ENCODE measurements around the gene IL31.

Gene IL31

DNA sequence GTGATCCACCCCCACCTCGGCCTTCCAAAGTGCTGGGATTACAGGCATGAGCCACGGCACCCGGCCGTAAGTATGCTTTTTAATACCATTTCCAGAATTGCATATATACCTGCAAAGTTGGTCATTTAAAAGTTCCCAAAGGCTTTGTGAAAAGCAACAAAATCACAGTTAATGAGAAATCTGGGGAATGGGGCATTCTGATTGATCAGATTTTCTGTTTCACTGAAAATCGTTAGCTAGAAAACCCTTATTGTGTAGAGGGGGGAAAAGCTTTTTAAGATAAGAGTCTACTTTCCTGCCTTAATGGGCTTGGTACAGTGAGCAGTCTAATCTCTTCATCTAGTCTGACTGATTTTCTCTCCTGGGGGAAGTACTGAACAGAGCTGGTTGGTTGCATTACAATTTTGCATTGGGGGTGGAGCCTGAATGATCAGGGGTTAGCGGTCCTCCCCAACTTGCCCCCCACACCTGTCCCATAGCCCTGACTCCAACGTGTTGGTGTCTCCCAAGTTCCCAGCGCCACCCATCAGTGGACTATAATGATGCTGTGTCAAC lies 23.8 kb downstream of the IL31 start:
- H3K27ac ChIP-seq (ENCODE audit: low read depth, low read length, severe bottlenecking) = no peak overlapping the region
- H3K4me1 ChIP-seq (ENCODE audit: control insufficient read depth, insufficient read depth, low read length, poor library complexity, severe bottlenecking) = no peaks in the 10 kb centered on the region
- H3K9me3 ChIP-seq (ENCODE audit: control insufficient read depth, low read length) = no peaks in the 10 kb centered on the region
- H3K36me3 ChIP-seq (ENCODE audit: control insufficient read depth, insufficient read depth, low read length) = no peaks in the 10 kb centered on the region
- WGBS, 2 experiments (ENCODE audit: insufficient coverage in 2 of 2) = 89 to 92% methylated on average over 5 to 7 of the region's 8 CpGs
- no peak overlapping the region for H3K4me3 ChIP-seq (ENCODE audit: extremely low read depth, insufficient read depth, low read length, poor library complexity, severe bottlenecking)

GRCh38 chr12:122148657-122149056 lies 25.4 kb downstream of the IL31 start:
- Histone ChIP-seq H3K27ac (ENCODE audit: low read depth, low read length, severe bottlenecking) (no peak overlapping the region), H3K9me3 (ENCODE audit: control insufficient read depth, low read length) (no peaks in the 10 kb centered on the region), H3K4me3 (ENCODE audit: extremely low read depth, insufficient read depth, low read length, poor library complexity, severe bottlenecking) (no peak overlapping the region), H3K36me3 (ENCODE audit: control insufficient read depth, insufficient read depth, low read length) (peaks cover 2% of the 10 kb centered on the region), H3K4me1 (ENCODE audit: control insufficient read depth, insufficient read depth, low read length, poor library complexity, severe bottlenecking) (no peaks in the 10 kb centered on the region)
- WGBS, 2 experiments (ENCODE audit: insufficient coverage in 2 of 2) = 87% methylated on average over 6 of the region's 6 CpGs

DNA sequence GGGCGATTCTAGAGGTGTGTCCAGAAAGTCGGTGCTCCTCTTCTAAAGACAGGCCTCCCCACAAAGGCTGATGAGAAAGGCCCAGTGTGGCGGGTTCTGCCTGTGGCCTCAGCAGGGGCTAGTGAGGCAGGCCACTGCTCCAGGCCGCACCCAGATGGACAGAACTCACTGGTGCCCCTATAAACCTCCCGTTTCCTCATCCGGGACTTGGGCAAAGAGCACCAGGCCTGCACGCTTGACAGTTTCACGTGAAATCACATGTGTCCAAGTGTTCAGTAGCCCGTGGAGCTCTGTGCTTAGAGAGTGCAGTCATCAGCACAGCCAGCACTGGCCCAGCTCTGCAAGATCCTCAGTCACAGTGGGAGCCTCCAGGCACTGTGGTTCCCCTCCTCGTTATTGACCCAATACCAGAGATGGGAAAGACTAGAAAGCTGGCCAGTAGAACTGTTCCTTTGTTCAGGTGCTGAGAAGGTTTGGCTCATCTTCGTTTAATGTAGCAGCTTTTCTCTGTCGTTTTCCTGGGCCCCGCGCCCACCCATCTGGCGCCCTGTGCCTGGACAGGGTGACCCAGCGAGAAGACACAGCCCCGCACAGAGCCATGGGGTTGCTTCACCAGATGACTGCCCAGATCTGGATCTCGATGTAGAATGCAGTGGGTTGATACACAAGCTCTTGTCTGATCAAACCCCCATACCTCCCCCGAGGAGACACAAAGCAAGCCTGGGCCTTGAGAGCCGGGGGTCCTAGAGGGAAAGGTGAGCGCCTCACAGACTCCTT lies 26.3 kb downstream of the IL31 start:
- no peaks in the 10 kb centered on the region for H3K4me1 ChIP-seq (ENCODE audit: control insufficient read depth, insufficient read depth, low read length, poor library complexity, severe bottlenecking)
- peaks cover 11% of the 10 kb centered on the region for H3K36me3 ChIP-seq (ENCODE audit: control insufficient read depth, insufficient read depth, low read length)
- peaks cover 6% of the 10 kb centered on the region for H3K9me3 ChIP-seq (ENCODE audit: control insufficient read depth, low read length)
- 92 to 95% methylated on average over 17 to 21 of the region's 21 CpGs for WGBS, 2 experiments (ENCODE audit: insufficient coverage in 2 of 2)
- no peak overlapping the region for H3K4me3 ChIP-seq (ENCODE audit: extremely low read depth, insufficient read depth, low read length, poor library complexity, severe bottlenecking)
- H3K27ac ChIP-seq (ENCODE audit: low read depth, low read length, severe bottlenecking) = no peak overlapping the region

DNA sequence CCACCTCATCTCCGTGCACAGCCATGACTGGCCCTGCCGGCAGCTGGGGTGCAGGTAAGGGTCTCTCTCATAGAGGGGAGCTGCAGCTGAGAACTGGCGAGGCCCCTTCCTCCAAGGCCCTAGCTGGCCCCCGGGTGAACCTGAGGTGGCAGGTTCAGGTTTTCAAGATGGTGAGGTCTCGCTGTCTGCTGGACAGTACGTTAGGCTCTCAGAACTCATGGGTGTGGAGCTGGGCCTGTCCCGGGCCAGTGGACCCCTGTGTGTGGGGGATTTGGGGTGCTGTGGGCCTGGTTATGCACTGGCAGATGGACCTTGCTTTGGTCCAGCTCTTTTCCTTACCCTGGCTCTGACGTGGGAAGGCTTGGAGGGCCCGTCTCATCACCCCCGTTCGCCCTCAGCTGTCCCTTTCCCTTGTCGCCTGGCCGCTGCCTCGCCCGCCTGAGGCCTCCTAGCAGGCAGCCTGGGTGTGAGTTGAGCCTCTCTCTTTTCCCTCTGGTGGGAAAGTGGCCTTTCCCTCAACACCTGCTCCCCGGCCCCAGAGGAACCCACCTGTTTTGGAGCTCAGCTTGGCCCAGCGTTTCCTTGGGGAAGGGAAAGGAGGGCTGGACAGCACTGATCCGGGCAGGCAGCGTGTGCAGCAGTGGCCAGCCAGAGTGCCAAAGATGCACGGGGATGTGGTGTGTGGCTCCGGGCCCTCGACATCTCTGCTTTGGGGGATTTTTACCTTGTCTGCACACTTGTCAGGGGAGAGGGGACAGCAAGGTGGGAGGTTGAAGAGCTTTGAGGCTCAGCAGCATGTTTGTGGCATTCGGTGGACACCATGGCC lies 28.3 kb downstream of the IL31 start:
- 94 to 96% methylated on average over 18 to 21 of the region's 23 CpGs for WGBS, 2 experiments (ENCODE audit: insufficient coverage in 2 of 2)
- Histone ChIP-seq H3K4me1 (ENCODE audit: control insufficient read depth, insufficient read depth, low read length, poor library complexity, severe bottlenecking) (no peaks in the 10 kb centered on the region), H3K4me3 (ENCODE audit: extremely low read depth, insufficient read depth, low read length, poor library complexity, severe bottlenecking) (no peak overlapping the region), H3K9me3 (ENCODE audit: control insufficient read depth, low read length) (peaks cover 18% of the 10 kb centered on the region), H3K27ac (ENCODE audit: low read depth, low read length, severe bottlenecking) (no peak overlapping the region), H3K36me3 (ENCODE audit: control insufficient read depth, insufficient read depth, low read length) (peaks cover 31% of the 10 kb centered on the region)

DNA sequence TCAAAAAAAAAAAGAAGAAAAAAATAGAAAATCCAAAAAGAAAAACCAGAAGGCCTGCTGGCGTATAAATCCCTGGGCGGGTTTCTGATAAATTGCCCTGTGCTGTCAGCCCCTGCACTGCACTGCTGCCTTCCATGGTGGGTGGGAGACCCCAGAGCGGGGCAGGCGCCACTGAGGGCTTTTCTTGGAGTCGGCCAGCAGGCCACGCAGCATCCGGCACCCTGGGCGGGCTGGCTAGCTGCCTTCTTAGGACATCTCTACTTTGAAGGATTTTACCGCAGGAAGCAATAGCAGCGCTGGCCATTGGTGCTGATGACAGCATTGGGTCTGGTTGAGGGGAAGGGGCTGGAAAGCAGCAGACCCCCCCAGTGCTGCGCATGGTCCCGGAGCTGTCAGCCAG lies 29.1 kb downstream of the IL31 start:
- WGBS, 2 experiments (ENCODE audit: insufficient coverage in 2 of 2) = 94 to 96% methylated on average over 11 of the region's 12 CpGs
- Histone ChIP-seq H3K9me3 (ENCODE audit: control insufficient read depth, low read length) (peaks cover 18% of the 10 kb centered on the region), H3K27ac (ENCODE audit: low read depth, low read length, severe bottlenecking) (no peak overlapping the region), H3K36me3 (ENCODE audit: control insufficient read depth, insufficient read depth, low read length) (peaks cover 34% of the 10 kb centered on the region), H3K4me3 (ENCODE audit: extremely low read depth, insufficient read depth, low read length, poor library complexity, severe bottlenecking) (no peak overlapping the region), H3K4me1 (ENCODE audit: control insufficient read depth, insufficient read depth, low read length, poor library complexity, severe bottlenecking) (no peaks in the 10 kb centered on the region)

- Histone ChIP-seq H3K27ac (ENCODE audit: low read depth, low read length, severe bottlenecking) (no peak overlapping the region), H3K9me3 (ENCODE audit: control insufficient read depth, low read length) (peaks cover 18% of the 10 kb centered on the region), H3K4me3 (ENCODE audit: extremely low read depth, insufficient read depth, low read length, poor library complexity, severe bottlenecking) (no peak overlapping the region), H3K4me1 (ENCODE audit: control insufficient read depth, insufficient read depth, low read length, poor library complexity, severe bottlenecking) (no peaks in the 10 kb centered on the region), H3K36me3 (ENCODE audit: control insufficient read depth, insufficient read depth, low read length) (peaks cover 43% of the 10 kb centered on the region)
- WGBS, 2 experiments (ENCODE audit: insufficient coverage in 2 of 2) = 81 to 94% methylated on average over 5 of the region's 6 CpGs
Observed at GRCh38 chr12:122142857-122143256, 31.2 kb downstream of the IL31 start.

GRCh38 chr12:122141911-122142725 lies 31.9 kb downstream of the IL31 start:
- Histone ChIP-seq H3K9me3 (ENCODE audit: control insufficient read depth, low read length) (peaks cover 18% of the 10 kb centered on the region), H3K36me3 (ENCODE audit: control insufficient read depth, insufficient read depth, low read length) (peaks cover 43% of the 10 kb centered on the region), H3K4me1 (ENCODE audit: control insufficient read depth, insufficient read depth, low read length, poor library complexity, severe bottlenecking) (no peaks in the 10 kb centered on the region), H3K4me3 (ENCODE audit: extremely low read depth, insufficient read depth, low read length, poor library complexity, severe bottlenecking) (no peak overlapping the region), H3K27ac (ENCODE audit: low read depth, low read length, severe bottlenecking) (no peak overlapping the region)
- WGBS, 2 experiments (ENCODE audit: insufficient coverage in 2 of 2) = 93% methylated on average over 21 of the region's 21 CpGs

DNA sequence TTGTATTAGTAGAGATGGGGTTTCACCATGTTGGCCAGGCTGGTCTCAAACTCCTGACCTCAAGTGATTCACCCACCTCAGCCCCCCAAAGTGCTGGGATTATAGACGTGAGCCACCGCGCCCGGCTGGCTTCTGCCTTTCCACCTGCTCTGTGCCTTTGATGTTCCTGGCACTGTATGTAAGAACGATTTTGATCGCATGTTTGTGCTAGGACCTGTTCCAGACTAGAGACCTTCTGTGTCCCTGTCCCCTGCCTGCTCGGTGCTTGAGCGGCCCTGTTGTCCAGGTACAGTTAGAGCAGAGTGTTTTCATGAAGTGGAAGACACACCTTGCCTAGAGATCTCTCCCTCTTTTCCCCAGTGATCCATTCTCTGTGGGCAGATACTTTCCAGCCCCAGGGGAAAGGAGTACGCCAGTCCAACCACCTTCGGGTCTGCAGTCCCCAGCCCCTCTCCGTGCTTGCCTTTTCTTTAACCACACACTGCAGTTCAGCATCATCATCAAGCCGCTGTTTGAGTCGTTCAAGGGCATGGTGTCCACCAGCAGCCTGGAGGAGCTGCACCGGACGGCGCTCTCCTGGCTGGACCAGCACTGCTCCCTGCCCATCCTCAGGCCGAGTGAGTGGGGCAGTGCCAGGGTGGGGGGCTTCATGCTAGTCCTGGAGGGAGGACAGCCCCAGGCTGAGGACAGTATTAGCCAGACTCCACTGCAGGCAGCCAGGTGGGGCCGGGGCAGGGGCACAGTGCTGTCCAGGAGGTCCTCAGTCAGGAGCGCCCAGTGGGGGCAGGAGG lies 33.4 kb downstream of the IL31 start:
- H3K27ac ChIP-seq (ENCODE audit: low read depth, low read length, severe bottlenecking) = no peak overlapping the region
- WGBS, 2 experiments (ENCODE audit: insufficient coverage in 2 of 2) = 96 to 98% methylated on average over 11 to 18 of the region's 19 CpGs
- no peak overlapping the region for H3K4me3 ChIP-seq (ENCODE audit: extremely low read depth, insufficient read depth, low read length, poor library complexity, severe bottlenecking)
- peaks cover 44% of the 10 kb centered on the region for H3K36me3 ChIP-seq (ENCODE audit: control insufficient read depth, insufficient read depth, low read length)
- H3K4me1 ChIP-seq (ENCODE audit: control insufficient read depth, insufficient read depth, low read length, poor library complexity, severe bottlenecking) = no peaks in the 10 kb centered on the region
- H3K9me3 ChIP-seq (ENCODE audit: control insufficient read depth, low read length) = peaks cover 18% of the 10 kb centered on the region

DNA sequence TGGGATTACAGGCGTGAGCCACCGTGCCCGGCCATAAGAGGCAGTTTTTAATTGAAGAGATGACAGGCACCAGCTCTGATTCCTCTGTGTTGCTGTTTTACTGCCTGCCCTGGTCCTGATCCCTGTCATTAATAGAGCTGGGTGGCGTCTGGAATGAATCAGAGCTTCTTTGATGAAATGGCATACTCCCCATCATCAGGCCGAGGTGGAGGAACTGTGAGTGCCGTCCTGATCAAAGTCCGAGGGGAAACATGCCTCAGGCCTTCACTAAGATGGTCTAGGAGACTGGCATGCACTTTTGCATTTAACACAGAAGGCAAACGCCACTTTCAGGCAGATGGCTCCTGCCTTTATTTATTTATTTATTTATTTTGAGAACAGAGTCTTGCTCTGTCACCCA lies 34.1 kb downstream of the IL31 start:
- WGBS, 2 experiments (ENCODE audit: insufficient coverage in 2 of 2) = 96% methylated on average over 6 to 7 of the region's 8 CpGs
- Histone ChIP-seq H3K4me3 (ENCODE audit: extremely low read depth, insufficient read depth, low read length, poor library complexity, severe bottlenecking) (no peak overlapping the region), H3K9me3 (ENCODE audit: control insufficient read depth, low read length) (peaks cover 18% of the 10 kb centered on the region)

GRCh38 chr12:122139266-122139665 lies 34.8 kb downstream of the IL31 start:
- 97 to 98% methylated on average over 13 to 14 of the region's 15 CpGs for WGBS, 2 experiments (ENCODE audit: insufficient coverage in 2 of 2)
- H3K27ac ChIP-seq (ENCODE audit: low read depth, low read length, severe bottlenecking) = no peak overlapping the region
- H3K4me1 ChIP-seq (ENCODE audit: control insufficient read depth, insufficient read depth, low read length, poor library complexity, severe bottlenecking) = no peaks in the 10 kb centered on the region
- peaks cover 18% of the 10 kb centered on the region for H3K9me3 ChIP-seq (ENCODE audit: control insufficient read depth, low read length)
- no peak overlapping the region for H3K4me3 ChIP-seq (ENCODE audit: extremely low read depth, insufficient read depth, low read length, poor library complexity, severe bottlenecking)
- peaks cover 52% of the 10 kb centered on the region for H3K36me3 ChIP-seq (ENCODE audit: control insufficient read depth, insufficient read depth, low read length)

More for the DNA sequence above, 34.1 kb downstream of the IL31 start:
- Histone ChIP-seq H3K36me3 (ENCODE audit: control insufficient read depth, insufficient read depth, low read length) (peaks cover 51% of the 10 kb centered on the region), H3K27ac (ENCODE audit: low read depth, low read length, severe bottlenecking) (no peak overlapping the region), H3K4me1 (ENCODE audit: control insufficient read depth, insufficient read depth, low read length, poor library complexity, severe bottlenecking) (no peaks in the 10 kb centered on the region)

Measured in mesodermal cell (in vitro differentiated cells).